Right atrium auricular region (tissue), 2 donors: ENCODE data around the gene AKAP8. TPM values are rescaled to one million over a fixed set of nuclear protein-coding genes. Genes with fewer than 3 reads are reported as not detected.

Experiments used
- DNase-seq: peaks from one replicate; pipeline ENCODE4 v3.0.0-alpha.2; 2019; ENCODE audit warnings: low spot score
- H3K27ac ChIP-seq, 2 donors: fragments of 200-600 bp; sonication (generic); 1 replicate in 1 of 2; 2 replicates in 1 of 2; pipeline ENCODE4 v1.5.1; 2016 to 2019
- H3K27me3 ChIP-seq, 2 donors: fragments of 200-600 bp; sonication (generic); one replicate each; pipeline versions ENCODE4 v1.5.1 to v1.6.0; 2017 to 2019
- H3K36me3 ChIP-seq: fragments of 200-600 bp; sonication (generic); one replicate; pipeline ENCODE4 v1.5.1; 2016
- H3K4me1 ChIP-seq, 2 donors: fragments of 200-600 bp; sonication (generic); one replicate each; pipeline versions ENCODE4 v1.5.1 to v1.6.0; 2017 to 2019
- H3K4me3 ChIP-seq, 2 donors: fragments of 200-600 bp; sonication (generic); 1 replicate in 1 of 2; 2 replicates in 1 of 2; pipeline ENCODE4 v1.5.1; 2017 to 2019; ENCODE audit warnings: mild to moderate bottlenecking in 1 of 2, moderate library complexity in 1 of 2
- H3K9me3 ChIP-seq, 2 donors: fragments of 200-600 bp; sonication (generic); one replicate each; pipeline ENCODE4 v1.5.1; 2019
- total RNA-seq, 2 donors: library from RNA; depleted of rRNA; stranded (reverse); fragments of >200 nt; gene quantifications; one replicate each; pipeline ENCODE4 v1.1.0, GENCODE V29; 2016
- TF ChIP-seq, protein P1 (sequence below), 2 donors: fragments of 200-600 bp; sonication (generic); IDR thresholded peaks; one replicate each; pipeline ENCODE4 v1.5.1; 2019; ENCODE audit warnings: antibody characterized with exemption in 2 of 2

AKAP8 gene
- total RNA-seq, 2 donors from 2014 or later = 12.3 to 17.9 TPM

GRCh38 chr19:15323496-15324235 lies 55.9 kb downstream of the AKAP8 start:
- TF ChIP-seq, protein P1, sequence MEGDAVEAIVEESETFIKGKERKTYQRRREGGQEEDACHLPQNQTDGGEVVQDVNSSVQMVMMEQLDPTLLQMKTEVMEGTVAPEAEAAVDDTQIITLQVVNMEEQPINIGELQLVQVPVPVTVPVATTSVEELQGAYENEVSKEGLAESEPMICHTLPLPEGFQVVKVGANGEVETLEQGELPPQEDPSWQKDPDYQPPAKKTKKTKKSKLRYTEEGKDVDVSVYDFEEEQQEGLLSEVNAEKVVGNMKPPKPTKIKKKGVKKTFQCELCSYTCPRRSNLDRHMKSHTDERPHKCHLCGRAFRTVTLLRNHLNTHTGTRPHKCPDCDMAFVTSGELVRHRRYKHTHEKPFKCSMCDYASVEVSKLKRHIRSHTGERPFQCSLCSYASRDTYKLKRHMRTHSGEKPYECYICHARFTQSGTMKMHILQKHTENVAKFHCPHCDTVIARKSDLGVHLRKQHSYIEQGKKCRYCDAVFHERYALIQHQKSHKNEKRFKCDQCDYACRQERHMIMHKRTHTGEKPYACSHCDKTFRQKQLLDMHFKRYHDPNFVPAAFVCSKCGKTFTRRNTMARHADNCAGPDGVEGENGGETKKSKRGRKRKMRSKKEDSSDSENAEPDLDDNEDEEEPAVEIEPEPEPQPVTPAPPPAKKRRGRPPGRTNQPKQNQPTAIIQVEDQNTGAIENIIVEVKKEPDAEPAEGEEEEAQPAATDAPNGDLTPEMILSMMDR (IDR thresholded peaks at IDR 0.05) = no peak
- no peaks in the 10 kb centered on the region for H3K27me3 ChIP-seq
- no peaks in the 10 kb centered on the region for H3K36me3 ChIP-seq
- H3K9me3 ChIP-seq = no peaks in the 10 kb centered on the region
- DNase-seq = peak; percentile 67
- H3K4me3 ChIP-seq = no peak overlapping the region
- H3K4me1 ChIP-seq = peaks cover 0 to 98% of the 10 kb centered on the region in 2 donors
- H3K27ac ChIP-seq = peak overlapping the region; percentile 49 to 66

GRCh38 chr19:15321739-15322138 lies 57.8 kb downstream of the AKAP8 start:
- Histone ChIP-seq H3K27ac (no peak overlapping the region), H3K4me1 (peaks cover 3 to 98% of the 10 kb centered on the region in 2 donors), H3K9me3 (no peaks in the 10 kb centered on the region), H3K27me3 (no peaks in the 10 kb centered on the region), H3K4me3 (no peak overlapping the region), H3K36me3 (no peaks in the 10 kb centered on the region)
- no peak for DNase-seq
- TF ChIP-seq, protein P1 (IDR thresholded peaks at IDR 0.05) = no peak

DNA sequence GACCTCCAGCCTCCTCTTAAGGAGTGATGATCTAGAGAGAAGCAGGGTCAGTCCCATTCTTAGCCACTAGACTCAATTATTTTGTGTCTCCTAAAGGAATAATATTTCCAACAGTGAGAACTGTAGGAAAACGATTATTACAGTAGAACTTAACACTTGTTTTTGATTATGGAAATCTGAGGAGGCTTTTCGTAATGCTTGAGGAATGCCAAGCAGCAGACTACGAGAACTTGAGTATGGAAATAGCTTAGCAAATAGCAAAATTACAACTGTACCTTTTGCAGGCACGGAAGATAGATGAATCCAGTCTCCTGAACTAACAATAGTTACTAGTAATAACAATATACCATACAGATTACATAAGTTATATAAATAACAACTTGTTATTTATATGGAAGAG lies 59.5 kb downstream of the AKAP8 start:
- no peaks in the 10 kb centered on the region for H3K36me3 ChIP-seq

DNA sequence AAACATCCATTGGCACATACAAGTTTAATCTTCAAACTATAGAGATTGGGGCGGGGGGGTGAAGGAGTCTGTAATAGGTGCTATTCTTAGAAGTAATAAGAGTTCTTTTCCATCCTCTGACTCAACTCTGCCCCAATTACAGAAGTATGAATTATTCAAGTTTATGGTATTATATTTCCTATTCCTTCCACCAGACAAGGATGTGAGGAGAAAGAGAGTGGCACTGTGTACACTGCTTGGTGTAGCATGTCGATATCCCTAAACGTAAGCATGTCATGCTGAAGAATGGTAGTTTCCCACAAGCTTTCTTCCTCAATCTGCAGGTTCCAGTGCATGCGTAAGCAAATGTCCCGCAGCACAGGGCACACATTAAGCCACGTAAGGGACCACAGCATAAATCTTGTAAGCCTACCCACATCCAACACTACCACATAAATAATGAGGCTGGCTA lies 61.3 kb downstream of the AKAP8 start:
- H3K4me1 ChIP-seq = peaks cover 3 to 90% of the 10 kb centered on the region in 2 donors
- no peaks in the 10 kb centered on the region for H3K27me3 ChIP-seq
- TF ChIP-seq, protein P1 (IDR thresholded peaks at IDR 0.05) = no peak
- H3K4me3 ChIP-seq = no peak overlapping the region
- no peaks in the 10 kb centered on the region for H3K9me3 ChIP-seq
- no peak for DNase-seq
- no peaks in the 10 kb centered on the region for H3K36me3 ChIP-seq
- peak overlapping the region in 1 of 2 donors; percentile 11 for H3K27ac ChIP-seq

More for the DNA sequence above, 59.5 kb downstream of the AKAP8 start:
- Histone ChIP-seq H3K27me3 (no peaks in the 10 kb centered on the region), H3K9me3 (no peaks in the 10 kb centered on the region), H3K27ac (no peak overlapping the region), H3K4me3 (no peak overlapping the region), H3K4me1 (peaks cover 3 to 92% of the 10 kb centered on the region in 2 donors)
- TF ChIP-seq, protein P1 (IDR thresholded peaks at IDR 0.05) = no peak
- DNase-seq = no peak

- H3K36me3 ChIP-seq = no peaks in the 10 kb centered on the region
- no peaks in the 10 kb centered on the region for H3K9me3 ChIP-seq
- H3K4me3 ChIP-seq = no peak overlapping the region
- H3K27me3 ChIP-seq = no peaks in the 10 kb centered on the region
- TF ChIP-seq, protein P1 (IDR thresholded peaks at IDR 0.05) = no peak
- peak overlapping the region in 1 of 2 donors; percentile 11 for H3K27ac ChIP-seq
- DNase-seq = no peak
- peaks cover 3 to 84% of the 10 kb centered on the region in 2 donors for H3K4me1 ChIP-seq
Observed at GRCh38 chr19:15317392-15318071, 62.1 kb downstream of the AKAP8 start.
